ENCODE measurements around the gene TRIM41.

The TRIM41 gene

DNA sequence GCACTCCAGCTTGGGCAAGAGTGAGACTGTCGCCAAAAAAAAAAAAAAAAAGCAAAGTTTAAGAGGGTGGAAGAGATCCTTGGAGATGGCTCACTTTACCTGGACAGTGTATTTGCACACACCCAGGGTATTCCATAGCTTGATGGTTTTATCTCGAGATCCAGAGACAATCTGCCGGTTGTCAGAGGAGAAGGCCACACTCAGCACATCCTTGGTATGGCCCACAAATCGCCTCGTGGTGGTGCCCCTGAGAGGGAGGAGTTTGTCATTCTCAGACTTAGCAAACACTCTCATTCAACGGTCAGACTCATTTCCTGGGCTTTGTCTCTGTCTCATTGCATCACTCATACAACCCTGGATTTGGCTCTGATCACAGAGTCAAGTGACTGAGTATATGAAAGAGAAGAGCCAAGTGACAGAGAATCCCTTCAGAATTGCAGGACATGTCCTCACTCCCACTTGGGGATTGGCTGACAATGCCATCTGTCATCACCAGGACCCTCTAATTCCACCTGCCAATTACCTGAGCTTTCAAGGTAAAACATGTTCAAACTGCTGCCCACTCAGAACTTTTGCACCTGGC lies 18.4 kb downstream of the TRIM41 start (continued):
- TF ChIP-seq, protein P1, sequence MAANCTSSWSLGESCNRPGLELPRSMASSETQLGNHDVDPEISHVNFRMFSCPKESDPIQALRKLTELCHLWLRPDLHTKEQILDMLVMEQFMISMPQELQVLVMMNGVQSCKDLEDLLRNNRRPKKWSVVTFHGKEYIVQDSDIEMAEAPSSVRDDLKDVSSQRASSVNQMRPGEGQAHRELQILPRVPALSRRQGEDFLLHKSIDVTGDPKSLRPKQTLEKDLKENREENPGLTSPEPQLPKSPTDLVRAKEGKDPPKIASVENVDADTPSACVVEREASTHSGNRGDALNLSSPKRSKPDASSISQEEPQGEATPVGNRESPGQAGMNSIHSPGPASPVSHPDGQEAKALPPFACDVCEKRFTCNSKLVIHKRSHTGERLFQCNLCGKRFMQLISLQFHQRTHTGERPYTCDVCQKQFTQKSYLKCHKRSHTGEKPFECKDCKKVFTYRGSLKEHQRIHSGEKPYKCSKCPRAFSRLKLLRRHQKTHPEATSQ (tag by site-specific recombination; IDR thresholded peaks at IDR 0.05) = no peak
- TF ChIP-seq GLIS1 (tag by site-specific recombination; IDR thresholded peaks at IDR 0.05) (no peak), ZBTB21 (tag by site-specific recombination; IDR thresholded peaks at IDR 0.05) (no peak), ZNF274 (IDR thresholded peaks at IDR 0.05; ENCODE audit: low read length) (no peak), ZNF274 (tag by site-specific recombination; IDR thresholded peaks at IDR 0.05; ENCODE audit: borderline replicate concordance) (no peak), SP7 (tag by site-specific recombination; IDR thresholded peaks at IDR 0.05) (peak; percentile 40; the same call in 1 of the 2 replicates), ZNF112 (tag by site-specific recombination; IDR thresholded peaks at IDR 0.05) (no peak), ZNF132 (tag by site-specific recombination; IDR thresholded peaks at IDR 0.05; ENCODE audit: borderline replicate concordance) (no peak), ZNF777 (tag by site-specific recombination; IDR thresholded peaks at IDR 0.05; ENCODE audit: borderline replicate concordance) (no peak), ZBTB1 (tag by site-specific recombination; IDR thresholded peaks at IDR 0.05) (no peak), HOXD13 (CRISPR knock-in tag; IDR thresholded peaks at IDR 0.05; ENCODE audit: borderline replicate concordance) (no peak), KLF7 (tag by site-specific recombination; IDR thresholded peaks at IDR 0.05; ENCODE audit: borderline replicate concordance) (no peak), ZNF558 (tag by site-specific recombination; IDR thresholded peaks at IDR 0.05) (no peak), ZNF2 (tag by site-specific recombination; IDR thresholded peaks at IDR 0.05) (peak; percentile 62; the same call in 1 of the 2 replicates), ZNF202 (tag by site-specific recombination; IDR thresholded peaks at IDR 0.05; ENCODE audit: borderline replicate concordance) (no peak), ZFP69B (tag by site-specific recombination; IDR thresholded peaks at IDR 0.05) (peak; percentile 53; the same call in 1 of the 2 replicates), ZNF830 (tag by site-specific recombination; IDR thresholded peaks at IDR 0.05; ENCODE audit: low read depth) (no peak), EGR2 (tag by site-specific recombination; IDR thresholded peaks at IDR 0.05; ENCODE audit: low read depth) (no peak), ZXDB (tag by site-specific recombination; IDR thresholded peaks at IDR 0.05) (0 out of 2 replicates have a peak, but pooled peaks have one; percentile 11), ZNF843 (tag by site-specific recombination; IDR thresholded peaks at IDR 0.05) (no peak), ZNF629 (tag by site-specific recombination; IDR thresholded peaks at IDR 0.05) (peak; percentile 63), ZNF529 (tag by site-specific recombination; IDR thresholded peaks at IDR 0.05; ENCODE audit: insufficient replicate concordance) (no peak), ZNF292 (tag by site-specific recombination; IDR thresholded peaks at IDR 0.05; ENCODE audit: borderline replicate concordance, low read depth) (no peak), ZNF664 (tag by site-specific recombination; IDR thresholded peaks at IDR 0.05) (no peak), ZNF600 (tag by site-specific recombination; IDR thresholded peaks at IDR 0.05) (peak; percentile 58), HOXC10 (CRISPR knock-in tag; IDR thresholded peaks at IDR 0.05) (no peak), FEZF1 (tag by site-specific recombination; IDR thresholded peaks at IDR 0.05) (no peak)
- TF ChIP-seq, protein P2, sequence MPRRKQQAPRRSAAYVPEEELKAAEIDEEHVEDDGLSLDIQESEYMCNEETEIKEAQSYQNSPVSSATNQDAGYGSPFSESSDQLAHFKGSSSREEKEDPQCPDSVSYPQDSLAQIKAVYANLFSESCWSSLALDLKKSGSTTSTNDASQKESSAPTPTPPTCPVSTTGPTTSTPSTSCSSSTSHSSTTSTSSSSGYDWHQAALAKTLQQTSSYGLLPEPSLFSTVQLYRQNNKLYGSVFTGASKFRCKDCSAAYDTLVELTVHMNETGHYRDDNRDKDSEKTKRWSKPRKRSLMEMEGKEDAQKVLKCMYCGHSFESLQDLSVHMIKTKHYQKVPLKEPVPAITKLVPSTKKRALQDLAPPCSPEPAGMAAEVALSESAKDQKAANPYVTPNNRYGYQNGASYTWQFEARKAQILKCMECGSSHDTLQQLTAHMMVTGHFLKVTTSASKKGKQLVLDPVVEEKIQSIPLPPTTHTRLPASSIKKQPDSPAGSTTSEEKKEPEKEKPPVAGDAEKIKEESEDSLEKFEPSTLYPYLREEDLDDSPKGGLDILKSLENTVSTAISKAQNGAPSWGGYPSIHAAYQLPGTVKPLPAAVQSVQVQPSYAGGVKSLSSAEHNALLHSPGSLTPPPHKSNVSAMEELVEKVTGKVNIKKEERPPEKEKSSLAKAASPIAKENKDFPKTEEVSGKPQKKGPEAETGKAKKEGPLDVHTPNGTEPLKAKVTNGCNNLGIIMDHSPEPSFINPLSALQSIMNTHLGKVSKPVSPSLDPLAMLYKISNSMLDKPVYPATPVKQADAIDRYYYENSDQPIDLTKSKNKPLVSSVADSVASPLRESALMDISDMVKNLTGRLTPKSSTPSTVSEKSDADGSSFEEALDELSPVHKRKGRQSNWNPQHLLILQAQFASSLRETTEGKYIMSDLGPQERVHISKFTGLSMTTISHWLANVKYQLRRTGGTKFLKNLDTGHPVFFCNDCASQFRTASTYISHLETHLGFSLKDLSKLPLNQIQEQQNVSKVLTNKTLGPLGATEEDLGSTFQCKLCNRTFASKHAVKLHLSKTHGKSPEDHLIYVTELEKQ (tag by site-specific recombination; IDR thresholded peaks at IDR 0.05; ENCODE audit: borderline replicate concordance) = no peak
- TF ChIP-seq, protein P3, sequence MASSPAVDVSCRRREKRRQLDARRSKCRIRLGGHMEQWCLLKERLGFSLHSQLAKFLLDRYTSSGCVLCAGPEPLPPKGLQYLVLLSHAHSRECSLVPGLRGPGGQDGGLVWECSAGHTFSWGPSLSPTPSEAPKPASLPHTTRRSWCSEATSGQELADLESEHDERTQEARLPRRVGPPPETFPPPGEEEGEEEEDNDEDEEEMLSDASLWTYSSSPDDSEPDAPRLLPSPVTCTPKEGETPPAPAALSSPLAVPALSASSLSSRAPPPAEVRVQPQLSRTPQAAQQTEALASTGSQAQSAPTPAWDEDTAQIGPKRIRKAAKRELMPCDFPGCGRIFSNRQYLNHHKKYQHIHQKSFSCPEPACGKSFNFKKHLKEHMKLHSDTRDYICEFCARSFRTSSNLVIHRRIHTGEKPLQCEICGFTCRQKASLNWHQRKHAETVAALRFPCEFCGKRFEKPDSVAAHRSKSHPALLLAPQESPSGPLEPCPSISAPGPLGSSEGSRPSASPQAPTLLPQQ (tag by site-specific recombination; IDR thresholded peaks at IDR 0.05) = peak; percentile 30; the same call in 1 of the 2 replicates
- TF ChIP-seq, protein P4, sequence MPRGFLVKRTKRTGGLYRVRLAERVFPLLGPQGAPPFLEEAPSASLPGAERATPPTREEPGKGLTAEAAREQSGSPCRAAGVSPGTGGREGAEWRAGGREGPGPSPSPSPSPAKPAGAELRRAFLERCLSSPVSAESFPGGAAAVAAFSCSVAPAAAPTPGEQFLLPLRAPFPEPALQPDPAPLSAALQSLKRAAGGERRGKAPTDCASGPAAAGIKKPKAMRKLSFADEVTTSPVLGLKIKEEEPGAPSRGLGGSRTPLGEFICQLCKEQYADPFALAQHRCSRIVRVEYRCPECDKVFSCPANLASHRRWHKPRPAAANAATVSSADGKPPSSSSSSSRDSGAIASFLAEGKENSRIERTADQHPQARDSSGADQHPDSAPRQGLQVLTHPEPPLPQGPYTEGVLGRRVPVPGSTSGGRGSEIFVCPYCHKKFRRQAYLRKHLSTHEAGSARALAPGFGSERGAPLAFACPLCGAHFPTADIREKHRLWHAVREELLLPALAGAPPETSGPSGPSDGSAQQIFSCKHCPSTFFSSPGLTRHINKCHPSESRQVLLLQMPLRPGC (tag by site-specific recombination; IDR thresholded peaks at IDR 0.05) = no peak
- TF ChIP-seq, protein P5, sequence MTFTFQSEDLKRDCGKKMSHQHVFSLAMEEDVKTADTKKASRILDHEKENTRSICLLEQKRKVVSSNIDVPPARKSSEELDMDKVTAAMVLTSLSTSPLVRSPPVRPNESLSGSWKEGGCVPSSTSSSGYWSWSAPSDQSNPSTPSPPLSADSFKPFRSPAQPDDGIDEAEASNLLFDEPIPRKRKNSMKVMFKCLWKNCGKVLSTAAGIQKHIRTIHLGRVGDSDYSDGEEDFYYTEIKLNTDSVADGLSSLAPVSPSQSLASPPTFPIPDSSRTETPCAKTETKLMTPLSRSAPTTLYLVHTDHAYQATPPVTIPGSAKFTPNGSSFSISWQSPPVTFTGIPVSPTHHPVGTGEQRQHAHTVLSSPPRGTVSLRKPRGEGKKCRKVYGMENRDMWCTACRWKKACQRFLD (tag by site-specific recombination; IDR thresholded peaks at IDR 0.05) = no peak
